HG02938 (cell line): ENCODE results near the gene TICRR.
A peak's percentile ranks its signal among the peaks of the same experiment; 100 is the strongest.
"Not testable (repeated sequence)": the region's sequence is repeated elsewhere in the genome, so short reads cannot be mapped to it uniquely, and the experiment has no call there.

Experiments
- ATAC-seq: cut with Tn5 transposase; IDR thresholded peaks from one replicate; pipeline ENCODE4 v1.9.1; 2021; ENCODE audit warnings: mild to moderate bottlenecking, moderate library complexity; ENCODE audit not compliant: unreplicated experiment

Gene TICRR, protein sequence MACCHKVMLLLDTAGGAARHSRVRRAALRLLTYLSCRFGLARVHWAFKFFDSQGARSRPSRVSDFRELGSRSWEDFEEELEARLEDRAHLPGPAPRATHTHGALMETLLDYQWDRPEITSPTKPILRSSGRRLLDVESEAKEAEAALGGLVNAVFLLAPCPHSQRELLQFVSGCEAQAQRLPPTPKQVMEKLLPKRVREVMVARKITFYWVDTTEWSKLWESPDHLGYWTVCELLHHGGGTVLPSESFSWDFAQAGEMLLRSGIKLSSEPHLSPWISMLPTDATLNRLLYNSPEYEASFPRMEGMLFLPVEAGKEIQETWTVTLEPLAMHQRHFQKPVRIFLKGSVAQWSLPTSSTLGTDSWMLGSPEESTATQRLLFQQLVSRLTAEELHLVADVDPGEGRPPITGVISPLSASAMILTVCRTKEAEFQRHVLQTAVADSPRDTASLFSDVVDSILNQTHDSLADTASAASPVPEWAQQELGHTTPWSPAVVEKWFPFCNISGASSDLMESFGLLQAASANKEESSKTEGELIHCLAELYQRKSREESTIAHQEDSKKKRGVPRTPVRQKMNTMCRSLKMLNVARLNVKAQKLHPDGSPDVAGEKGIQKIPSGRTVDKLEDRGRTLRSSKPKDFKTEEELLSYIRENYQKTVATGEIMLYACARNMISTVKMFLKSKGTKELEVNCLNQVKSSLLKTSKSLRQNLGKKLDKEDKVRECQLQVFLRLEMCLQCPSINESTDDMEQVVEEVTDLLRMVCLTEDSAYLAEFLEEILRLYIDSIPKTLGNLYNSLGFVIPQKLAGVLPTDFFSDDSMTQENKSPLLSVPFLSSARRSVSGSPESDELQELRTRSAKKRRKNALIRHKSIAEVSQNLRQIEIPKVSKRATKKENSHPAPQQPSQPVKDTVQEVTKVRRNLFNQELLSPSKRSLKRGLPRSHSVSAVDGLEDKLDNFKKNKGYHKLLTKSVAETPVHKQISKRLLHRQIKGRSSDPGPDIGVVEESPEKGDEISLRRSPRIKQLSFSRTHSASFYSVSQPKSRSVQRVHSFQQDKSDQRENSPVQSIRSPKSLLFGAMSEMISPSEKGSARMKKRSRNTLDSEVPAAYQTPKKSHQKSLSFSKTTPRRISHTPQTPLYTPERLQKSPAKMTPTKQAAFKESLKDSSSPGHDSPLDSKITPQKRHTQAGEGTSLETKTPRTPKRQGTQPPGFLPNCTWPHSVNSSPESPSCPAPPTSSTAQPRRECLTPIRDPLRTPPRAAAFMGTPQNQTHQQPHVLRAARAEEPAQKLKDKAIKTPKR (N-terminal part only)

DNA sequence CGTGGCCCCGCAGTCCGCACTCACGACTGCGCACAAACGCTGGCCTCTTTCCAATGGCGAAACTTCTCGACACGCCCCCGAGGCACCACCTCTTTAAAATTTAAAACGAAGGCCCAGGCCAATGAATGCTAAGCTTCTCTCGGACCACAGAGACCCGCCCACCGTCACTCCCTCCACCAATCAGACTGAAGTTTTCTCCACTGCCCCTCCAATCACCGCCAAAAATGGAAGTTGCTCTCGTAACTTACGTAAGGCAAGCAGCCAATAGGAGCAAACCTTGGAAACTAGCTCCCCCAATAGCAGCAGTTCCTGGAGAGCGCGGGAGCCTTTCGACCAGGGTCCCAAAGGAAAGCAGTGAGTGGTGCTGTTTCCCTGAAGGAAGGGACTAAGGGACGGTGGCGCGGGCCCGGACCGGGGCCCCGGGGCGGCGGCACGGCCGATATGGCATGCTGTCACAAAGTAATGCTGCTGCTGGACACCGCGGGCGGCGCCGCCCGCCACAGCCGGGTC is at the start of gene TICRR:
Gene TICRR, plus strand, starts transcription at position 324 of the 510 bp plus-strand sequence. Its CDS starts 118 bp downstream, at position 442.
- ATAC-seq, result peak; percentile 96

- ATAC-seq, result no peak
These were observed 49.1 kb upstream of the TICRR start for GRCh38 chr15:89526181-89526580.

DNA sequence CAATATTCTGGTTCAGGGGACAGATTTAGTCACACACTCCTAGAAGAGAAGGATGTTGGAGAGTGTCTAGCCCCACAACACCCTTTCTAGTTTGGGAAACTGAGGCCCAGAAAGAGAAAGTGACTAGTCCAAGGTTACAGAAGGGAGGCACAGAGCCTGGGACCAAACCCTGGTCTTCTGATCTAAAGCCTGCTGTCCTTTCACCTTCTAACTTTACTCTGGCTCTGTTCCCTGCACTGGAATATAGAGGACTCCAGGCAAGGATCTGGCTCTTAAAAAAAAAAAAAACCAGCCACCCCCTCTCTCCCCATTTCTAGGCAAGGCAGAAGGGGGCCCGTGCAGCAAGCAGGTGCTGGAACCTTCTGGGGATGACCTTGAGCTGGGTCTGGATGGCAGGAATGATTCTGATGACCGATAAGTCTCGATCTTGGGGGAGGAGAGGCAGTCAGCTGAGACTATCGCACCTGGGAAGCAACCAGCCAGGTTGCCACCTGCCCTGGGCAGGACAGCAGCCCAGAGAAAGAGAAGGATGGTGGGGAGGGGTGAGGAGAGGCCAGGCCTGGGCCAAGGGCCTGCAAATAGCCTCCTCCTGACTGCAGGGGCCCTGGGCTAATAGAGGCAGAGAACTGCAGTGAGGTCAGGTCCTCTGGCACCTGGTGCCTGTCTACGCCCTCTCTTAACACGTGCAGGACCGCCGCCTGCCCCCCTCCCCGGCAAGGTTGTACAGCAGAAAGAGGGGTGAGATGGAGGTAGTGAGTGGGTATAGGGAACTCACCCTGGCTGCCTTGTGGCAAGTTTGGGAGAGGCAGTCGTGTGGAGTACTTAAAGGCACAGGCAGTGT is 48.4 kb upstream of the TICRR start:
- no peak for ATAC-seq

- no peak for ATAC-seq
These were observed 46.4 kb upstream of the TICRR start for GRCh38 chr15:89528757-89529352.

DNA sequence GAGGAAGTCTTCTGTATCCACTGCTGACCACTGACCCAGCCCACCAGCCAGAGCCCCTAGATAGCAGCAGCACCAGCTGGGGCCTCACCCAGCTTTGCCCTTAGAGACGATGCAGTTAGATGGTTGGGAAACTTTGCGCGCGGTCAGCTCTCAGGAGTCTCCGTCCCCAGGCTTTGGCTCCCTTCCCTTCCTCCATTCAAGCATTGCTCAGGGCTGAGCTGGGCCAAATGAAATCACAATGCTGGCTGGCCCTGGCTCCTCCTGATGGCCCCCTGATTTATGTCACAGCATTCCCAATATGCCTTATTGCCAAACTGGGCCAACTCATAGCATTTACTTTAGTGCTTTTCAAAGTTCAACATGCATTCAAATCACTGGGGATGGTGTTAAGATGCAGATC is 44.3 kb upstream of the TICRR start:
- no peak for ATAC-seq

DNA sequence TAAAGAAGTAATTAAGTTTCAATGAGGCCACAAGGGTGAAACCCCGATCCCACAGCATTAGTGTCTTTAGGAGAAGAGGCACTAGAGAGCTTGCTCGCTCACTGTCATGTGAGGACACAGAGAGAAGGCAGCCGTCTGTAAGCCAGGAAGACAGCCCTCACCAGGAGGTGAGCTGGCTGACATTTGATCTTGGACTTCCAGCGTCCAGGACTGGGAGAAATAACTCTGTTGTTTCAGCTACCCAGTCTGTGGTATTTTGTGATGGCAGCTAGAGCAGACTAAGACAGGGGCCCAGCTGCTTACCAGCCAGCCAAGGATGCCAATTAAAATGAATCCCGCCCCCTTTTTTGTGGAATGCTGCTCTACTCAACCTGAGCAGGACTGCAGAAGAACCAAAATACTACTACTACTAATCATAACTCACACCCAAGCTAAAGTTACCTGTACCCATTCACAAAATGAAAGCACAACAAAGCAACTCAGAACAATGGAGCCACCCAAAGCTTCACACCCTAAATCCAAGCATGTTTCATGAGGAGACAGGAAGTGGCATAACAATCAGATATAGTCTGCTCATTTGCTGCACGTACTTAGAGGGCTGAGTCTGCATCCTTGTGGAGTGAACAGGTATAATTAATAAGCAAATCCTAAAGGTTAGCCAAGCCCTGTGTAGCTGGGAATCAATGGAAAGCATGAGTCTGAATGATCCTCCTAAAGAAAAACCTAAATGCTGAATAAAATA is 43.3 kb upstream of the TICRR start:
- no peak for ATAC-seq

DNA sequence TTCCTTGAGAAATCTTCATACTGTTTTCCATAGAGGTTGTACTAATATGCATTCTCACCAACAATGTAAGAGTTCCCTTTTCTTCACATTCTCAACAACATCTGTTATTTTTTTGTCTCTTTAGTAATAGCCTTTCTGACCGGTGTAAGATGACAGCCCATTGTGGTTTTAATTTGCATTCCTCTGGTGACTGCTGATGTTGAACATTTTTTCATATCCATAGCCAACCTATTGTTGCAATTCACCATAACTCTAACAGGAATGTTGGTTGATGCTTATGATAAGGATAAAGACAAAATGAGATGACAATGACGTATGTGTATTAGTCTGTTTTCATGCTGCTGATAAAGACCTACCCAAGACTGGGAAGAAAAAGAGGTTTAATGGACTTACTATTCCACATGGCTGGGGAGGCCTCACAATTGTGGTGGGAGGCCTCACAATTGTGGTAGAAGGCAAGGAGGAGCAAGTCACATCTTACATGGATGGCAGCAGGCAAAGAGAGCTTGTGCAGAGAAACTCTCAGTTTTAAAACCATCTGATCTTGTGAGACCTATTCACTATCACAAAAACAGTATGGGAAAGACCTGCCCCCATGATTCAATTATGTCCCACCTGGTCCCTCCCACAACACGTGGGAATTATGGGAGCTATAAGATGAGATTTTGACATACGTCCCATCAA is 41.3 kb upstream of the TICRR start:
- no peak for ATAC-seq

- no peak for ATAC-seq
These were observed 36.2 kb upstream of the TICRR start for GRCh38 chr15:89539027-89539426.

DNA sequence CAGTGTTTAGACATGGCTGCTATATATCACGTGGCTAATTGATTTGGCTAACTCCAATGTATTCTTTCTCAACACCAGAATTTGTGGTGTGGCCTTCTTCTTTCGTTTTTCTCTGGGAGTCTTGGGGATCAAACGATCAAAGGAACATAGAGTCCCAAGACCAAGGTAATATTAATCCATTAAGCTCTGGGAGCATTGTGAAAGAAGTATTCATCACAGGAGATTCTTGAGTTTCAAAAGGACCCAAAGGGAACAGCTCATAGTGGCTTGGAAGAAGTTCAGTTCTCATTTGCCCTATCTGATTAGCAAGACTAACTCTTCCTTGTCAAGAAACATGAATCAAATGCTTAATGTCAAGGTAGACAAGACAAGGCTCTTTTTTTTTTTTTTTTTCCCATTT is 32.9 kb upstream of the TICRR start:
- no peak for ATAC-seq

DNA sequence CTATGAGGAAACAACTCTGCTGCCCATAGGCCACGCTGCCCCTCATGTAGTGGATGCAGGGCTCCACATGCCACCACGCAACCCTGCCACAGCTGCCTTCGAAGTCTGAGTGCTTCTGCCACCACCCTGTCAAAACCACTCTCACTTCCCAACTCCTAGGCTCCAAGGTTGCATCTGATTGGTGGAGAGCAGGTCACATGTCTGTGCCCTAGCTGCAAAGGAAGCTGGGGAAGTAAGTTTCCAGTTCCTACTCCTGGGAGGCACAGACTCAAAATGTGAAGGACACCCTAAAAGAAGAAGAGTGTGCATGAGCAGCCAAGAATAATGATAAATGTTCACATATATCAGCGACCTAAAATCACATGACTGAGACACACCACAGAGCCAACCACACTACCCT is 31.9 kb upstream of the TICRR start:
- ATAC-seq, result no peak

GRCh38 chr15:89549138-89549537 is 26.1 kb upstream of the TICRR start:
- not testable (repeated sequence) for ATAC-seq

DNA sequence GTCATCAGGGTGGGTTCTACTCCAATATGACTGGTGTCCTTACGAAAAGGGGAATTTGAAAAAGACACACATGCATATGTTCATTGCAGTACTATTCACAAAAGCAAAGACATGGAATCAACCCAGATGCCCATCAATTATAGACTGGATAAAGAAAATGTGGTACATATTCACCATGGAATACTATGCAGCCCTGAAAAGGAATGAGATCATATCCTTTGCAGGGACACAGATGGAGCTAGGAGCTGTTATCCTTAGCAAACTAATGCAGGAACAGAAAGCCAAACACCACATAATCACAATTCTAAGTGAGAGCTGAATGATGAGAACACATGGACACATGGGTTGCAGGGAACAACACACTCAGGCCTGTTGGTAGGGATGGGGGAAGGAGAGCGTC is 24.8 kb upstream of the TICRR start:
- no peak for ATAC-seq

GRCh38 chr15:89551550-89551949 is 23.7 kb upstream of the TICRR start:
- peak; percentile 84 for ATAC-seq

GRCh38 chr15:89553632-89554031 is 21.6 kb upstream of the TICRR start:
- no peak for ATAC-seq

DNA sequence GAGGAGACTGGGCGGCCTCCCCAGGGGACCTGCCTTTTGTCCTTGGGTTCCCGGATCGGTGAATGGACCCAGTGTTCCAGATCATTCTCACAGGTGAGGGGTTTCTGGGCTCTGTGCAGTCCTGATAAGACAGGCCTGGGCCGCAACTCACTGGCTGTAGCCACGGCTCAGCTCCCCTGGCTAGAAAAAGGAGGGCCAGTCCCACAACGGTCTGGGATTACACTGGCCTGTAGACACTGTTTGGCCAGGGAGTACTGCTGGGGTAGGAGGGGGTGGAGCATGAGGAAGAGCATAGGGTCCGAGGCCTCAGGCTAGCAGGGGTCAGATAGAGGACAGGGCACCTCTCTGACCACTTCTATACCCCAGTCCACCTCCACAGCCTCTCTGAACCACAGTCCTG is 21.0 kb upstream of the TICRR start:
- ATAC-seq, result no peak

GRCh38 chr15:89555768-89556167 is 19.5 kb upstream of the TICRR start:
- ATAC-seq, result no peak

DNA sequence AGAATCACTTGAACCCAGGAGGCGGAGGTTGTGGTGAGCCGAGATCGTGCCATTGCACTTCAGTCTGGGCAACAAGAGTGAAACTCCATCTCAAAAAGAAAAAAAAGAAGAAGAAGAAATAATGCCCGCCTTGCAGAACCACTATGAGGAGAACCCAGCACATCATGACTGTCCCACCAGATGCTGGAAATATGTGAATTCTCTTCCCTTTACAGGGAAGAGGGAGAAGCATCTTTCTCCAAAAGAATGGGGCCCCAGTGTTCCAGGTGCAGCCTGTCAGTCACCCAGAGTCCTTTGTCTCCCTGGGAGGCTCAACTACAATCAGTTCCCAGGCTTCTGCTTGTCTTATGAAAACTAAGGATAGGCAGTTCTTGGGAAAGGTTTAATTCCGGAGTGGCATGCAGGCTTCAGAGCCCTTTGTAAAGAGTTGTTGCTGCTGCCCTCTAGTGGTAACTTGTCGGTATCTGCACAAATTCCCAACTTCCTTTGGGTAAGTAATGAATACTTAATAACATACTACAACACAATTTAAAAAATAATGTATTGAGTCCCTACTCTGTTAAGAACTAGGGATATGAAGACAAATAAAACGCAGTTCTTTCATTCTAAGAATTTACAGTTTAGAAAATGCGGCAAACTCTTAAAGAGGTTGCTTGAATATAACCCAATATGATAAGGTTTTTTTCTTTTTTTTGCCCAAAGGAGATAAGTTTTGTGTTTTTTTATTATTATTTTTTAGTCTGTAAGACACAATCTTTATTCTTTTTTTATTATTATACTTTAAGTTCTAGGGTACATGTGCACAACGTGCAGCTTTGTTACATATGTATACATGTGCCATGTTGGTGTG is 18.6 kb upstream of the TICRR start:
- no peak for ATAC-seq
